Activated naive CD4-positive, alpha-beta T cell treated with anti-CD3 and anti-CD28 coated beads, Interleukin-2, amount 50 U/mL, for 24 hours (primary cell): ENCODE results near the gene SOS1.
"Not testable (repeated sequence)": the region's sequence is repeated elsewhere in the genome, so short reads cannot be mapped to it uniquely, and the experiment has no call there.

Experiments used
- H3K27ac Mint-ChIP-seq: one replicate; pipeline ENCODE4 v1.8.0; 2021; ENCODE audit warnings: mild to moderate bottlenecking, mixed read lengths
- H3K27me3 Mint-ChIP-seq: one replicate; pipeline ENCODE4 v1.8.0; 2021; ENCODE audit warnings: mixed read lengths
- H3K36me3 Mint-ChIP-seq: one replicate; pipeline ENCODE4 v1.8.0; 2021; ENCODE audit warnings: mixed read lengths
- H3K4me1 Mint-ChIP-seq: one replicate; pipeline ENCODE4 v1.8.0; 2021; ENCODE audit warnings: mixed read lengths
- H3K4me3 Mint-ChIP-seq: one replicate; pipeline ENCODE4 v1.8.0; 2021; ENCODE audit warnings: mild to moderate bottlenecking, mixed read lengths
- H3K9me3 Mint-ChIP-seq: one replicate; pipeline ENCODE4 v1.8.0; 2021; ENCODE audit warnings: mixed read lengths

SOS1 gene

GRCh38 chr2:39142904-39143605 is 22.2 kb upstream of the SOS1 start:
- Mint-ChIP-seq H3K36me3 (no peaks in the 10 kb centered on the region), H3K27me3 (no peaks in the 10 kb centered on the region), H3K27ac (no peak overlapping the region), H3K4me3 (no peak overlapping the region), H3K9me3 (no peaks in the 10 kb centered on the region), H3K4me1 (peaks cover 14% of the 10 kb centered on the region)

- H3K4me3 Mint-ChIP-seq: no peak overlapping the region
- H3K9me3 Mint-ChIP-seq: no peaks in the 10 kb centered on the region
- H3K36me3 Mint-ChIP-seq: no peaks in the 10 kb centered on the region
- no peak overlapping the region for H3K27ac Mint-ChIP-seq
- H3K27me3 Mint-ChIP-seq: no peaks in the 10 kb centered on the region
- peaks cover 19% of the 10 kb centered on the region for H3K4me1 Mint-ChIP-seq
Observed at GRCh38 chr2:39141334-39142271, 20.8 kb upstream of the SOS1 start.

DNA sequence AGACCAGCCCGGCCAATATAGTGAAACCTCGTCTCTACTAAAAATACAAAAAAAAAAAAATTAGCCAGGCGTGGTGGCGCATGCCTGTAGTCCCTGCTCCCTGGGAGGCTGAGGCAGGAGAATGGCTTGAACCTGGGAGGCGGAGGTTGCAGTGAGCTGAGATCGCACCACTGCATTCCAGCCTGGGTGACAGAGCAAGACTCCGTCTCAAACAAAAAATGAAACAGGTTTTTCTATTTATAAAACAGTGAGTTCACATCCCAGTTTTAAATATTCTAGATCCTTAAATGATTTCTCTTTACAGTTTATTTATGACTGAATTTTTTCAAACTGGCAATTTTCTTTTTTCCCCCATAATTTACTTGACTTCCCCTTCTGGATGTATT is 20.1 kb upstream of the SOS1 start:
- not testable (repeated sequence) for H3K36me3 Mint-ChIP-seq, H3K27ac Mint-ChIP-seq, H3K9me3 Mint-ChIP-seq, H3K4me3 Mint-ChIP-seq, H3K27me3 Mint-ChIP-seq
- H3K4me1 Mint-ChIP-seq: peaks cover 24% of the 10 kb centered on the region

DNA sequence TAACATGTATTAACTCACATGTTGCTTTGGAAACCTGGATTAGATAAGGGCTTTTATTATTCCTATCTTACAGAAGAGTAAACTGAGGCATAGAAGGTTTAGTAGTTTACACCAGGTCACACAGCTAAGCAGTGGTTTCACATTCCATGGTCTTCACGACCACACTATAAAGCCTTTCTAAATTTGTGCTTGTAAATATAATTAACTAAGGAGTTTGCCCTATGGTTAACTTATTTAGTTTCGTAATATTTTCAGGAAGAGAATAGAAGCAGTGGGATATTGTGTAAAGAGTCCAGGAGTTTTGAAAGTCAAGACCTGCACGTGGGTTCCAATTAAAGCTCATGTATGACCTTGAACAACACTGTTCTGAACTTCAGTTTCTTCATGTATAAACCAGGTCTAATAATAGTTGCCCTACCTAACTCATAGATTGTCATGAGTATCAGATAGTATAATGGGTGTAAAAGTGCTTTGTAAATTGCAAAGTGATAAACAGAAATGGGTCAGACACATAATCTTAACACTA is 19.5 kb upstream of the SOS1 start:
- no peak overlapping the region for H3K27ac Mint-ChIP-seq
- H3K9me3 Mint-ChIP-seq: no peaks in the 10 kb centered on the region
- H3K27me3 Mint-ChIP-seq: no peaks in the 10 kb centered on the region
- H3K4me3 Mint-ChIP-seq: no peak overlapping the region
- H3K36me3 Mint-ChIP-seq: no peaks in the 10 kb centered on the region
- peaks cover 29% of the 10 kb centered on the region for H3K4me1 Mint-ChIP-seq

DNA sequence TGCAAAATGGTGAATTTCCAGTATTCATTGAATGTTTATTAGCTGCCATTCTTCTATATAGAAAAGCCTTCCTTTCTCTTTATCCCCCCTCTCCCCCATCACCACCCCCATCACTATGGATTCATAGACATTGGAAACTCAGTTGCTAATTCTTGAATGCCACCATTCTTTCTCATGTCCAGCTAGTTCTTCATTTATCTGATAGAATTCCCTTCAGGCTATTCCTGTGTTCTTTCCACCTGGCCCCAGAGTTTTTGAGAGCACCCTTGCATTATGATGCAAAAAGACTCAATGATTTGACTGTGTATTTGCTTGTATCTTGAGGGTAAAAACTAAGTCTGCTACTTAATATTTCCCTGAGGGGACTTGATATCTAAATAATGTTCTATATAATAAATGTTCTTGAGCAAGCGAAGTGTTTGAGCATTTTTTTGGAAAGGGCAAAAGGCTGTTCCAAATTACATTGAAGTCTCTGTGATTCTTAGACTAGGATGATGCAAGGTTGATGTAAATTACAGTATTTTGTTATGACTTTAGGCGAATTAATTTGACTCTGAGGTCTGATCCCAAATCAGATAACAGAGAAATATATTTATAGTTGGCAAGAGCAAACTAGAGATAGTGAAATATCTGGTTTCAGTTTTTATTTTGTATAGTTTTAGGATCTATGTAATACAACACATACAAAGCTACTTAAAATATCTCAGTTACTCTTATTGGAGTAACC is 18.8 kb upstream of the SOS1 start:
- Mint-ChIP-seq H3K4me1 (peaks cover 30% of the 10 kb centered on the region), H3K4me3 (no peak overlapping the region), H3K9me3 (no peaks in the 10 kb centered on the region), H3K27ac (peak overlapping the region; percentile 14), H3K36me3 (no peaks in the 10 kb centered on the region), H3K27me3 (no peaks in the 10 kb centered on the region)

DNA sequence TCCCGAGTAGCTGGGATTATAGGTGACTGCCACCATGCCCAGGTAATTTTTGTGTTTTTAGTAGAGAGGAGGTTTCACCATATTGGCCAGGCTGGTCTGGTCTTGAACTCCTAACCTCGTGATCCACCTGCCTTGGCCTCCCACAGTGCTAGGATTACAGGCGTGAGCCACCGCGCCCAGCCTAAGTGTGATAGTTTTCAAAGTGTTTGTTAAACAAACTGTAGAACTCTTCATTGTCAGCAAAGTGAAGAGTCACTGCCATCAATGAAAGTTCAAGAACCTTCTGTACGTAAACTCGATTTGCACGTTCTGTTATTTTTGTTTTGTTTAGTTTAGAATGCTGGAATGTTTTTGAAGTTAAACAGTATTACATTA is 18.0 kb upstream of the SOS1 start:
- Mint-ChIP-seq H3K36me3 (no peaks in the 10 kb centered on the region), H3K27ac (no peak overlapping the region), H3K27me3 (no peaks in the 10 kb centered on the region), H3K9me3 (no peaks in the 10 kb centered on the region), H3K4me1 (peaks cover 35% of the 10 kb centered on the region), H3K4me3 (no peak overlapping the region)

GRCh38 chr2:39138187-39138836 is 17.5 kb upstream of the SOS1 start:
- H3K4me1 Mint-ChIP-seq: peaks cover 38% of the 10 kb centered on the region
- H3K9me3 Mint-ChIP-seq, H3K36me3 Mint-ChIP-seq, H3K4me3 Mint-ChIP-seq, H3K27me3 Mint-ChIP-seq, H3K27ac Mint-ChIP-seq: not testable (repeated sequence)

DNA sequence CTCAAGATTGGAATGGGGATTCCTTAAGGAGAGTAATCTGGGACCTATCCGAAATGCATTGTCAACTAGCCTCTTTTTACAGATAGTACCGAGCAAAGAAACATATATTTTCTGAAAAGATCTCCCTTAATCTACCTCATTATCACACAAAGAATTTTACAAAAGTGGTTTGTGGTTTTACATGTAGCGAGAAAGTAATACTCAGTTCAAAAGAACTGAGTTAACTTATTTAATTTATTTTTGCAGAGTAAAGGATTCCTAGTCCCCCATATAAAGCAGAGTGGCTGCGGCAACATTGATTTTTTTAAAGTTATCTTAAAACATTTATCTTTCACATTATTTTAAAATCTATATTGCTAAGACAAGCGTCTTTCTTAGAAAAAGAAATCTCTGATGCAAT is 15.9 kb upstream of the SOS1 start:
- Mint-ChIP-seq H3K9me3 (no peaks in the 10 kb centered on the region), H3K4me1 (peaks cover 38% of the 10 kb centered on the region), H3K27me3 (no peaks in the 10 kb centered on the region), H3K36me3 (no peaks in the 10 kb centered on the region), H3K4me3 (peak overlapping the region; percentile 52), H3K27ac (peak overlapping the region; percentile 84)

- Mint-ChIP-seq H3K4me1 (peaks cover 45% of the 10 kb centered on the region), H3K27me3 (no peaks in the 10 kb centered on the region), H3K9me3 (no peaks in the 10 kb centered on the region)
Observed at GRCh38 chr2:39135690-39136259, 14.9 kb upstream of the SOS1 start.

GRCh38 chr2:39133215-39133851 is 12.5 kb upstream of the SOS1 start:
- Mint-ChIP-seq H3K36me3 (no peaks in the 10 kb centered on the region), H3K4me1 (peaks cover 54% of the 10 kb centered on the region), H3K4me3 (no peak overlapping the region), H3K27me3 (no peaks in the 10 kb centered on the region), H3K9me3 (no peaks in the 10 kb centered on the region), H3K27ac (peak overlapping the region; percentile 78)

More at GRCh38 chr2:39135690-39136259, 14.9 kb upstream of the SOS1 start:
- Mint-ChIP-seq H3K27ac (peak overlapping the region; percentile 30), H3K36me3 (no peaks in the 10 kb centered on the region), H3K4me3 (peak overlapping the region; percentile 5)

DNA sequence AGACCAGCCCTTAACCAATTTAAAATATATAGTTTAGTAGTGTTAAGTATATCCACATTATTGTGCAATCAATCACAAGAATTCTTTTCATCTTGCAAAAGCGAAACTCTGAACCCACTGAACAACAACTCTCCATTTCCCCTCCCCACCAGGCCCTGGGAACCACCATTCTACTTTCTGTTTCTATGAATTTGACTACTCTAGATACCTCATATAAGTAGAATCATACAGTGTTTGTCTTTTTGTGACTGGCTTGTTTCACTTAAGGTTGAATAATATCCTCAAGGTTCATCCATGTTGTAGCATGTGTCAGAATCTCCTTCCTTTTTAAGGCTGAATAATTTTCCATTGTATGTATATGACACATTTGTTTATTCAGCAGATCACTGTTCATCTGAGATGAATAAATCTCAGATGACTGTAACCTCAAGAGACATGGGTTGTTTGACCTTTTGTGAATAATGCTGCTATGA is 8.1 kb upstream of the SOS1 start:
- no peaks in the 10 kb centered on the region for H3K27me3 Mint-ChIP-seq
- H3K27ac Mint-ChIP-seq: peak overlapping the region; percentile 90
- H3K9me3 Mint-ChIP-seq: no peaks in the 10 kb centered on the region
- H3K36me3 Mint-ChIP-seq: no peaks in the 10 kb centered on the region
- H3K4me1 Mint-ChIP-seq: peaks cover 58% of the 10 kb centered on the region
- H3K4me3 Mint-ChIP-seq: peak overlapping the region; percentile 57

DNA sequence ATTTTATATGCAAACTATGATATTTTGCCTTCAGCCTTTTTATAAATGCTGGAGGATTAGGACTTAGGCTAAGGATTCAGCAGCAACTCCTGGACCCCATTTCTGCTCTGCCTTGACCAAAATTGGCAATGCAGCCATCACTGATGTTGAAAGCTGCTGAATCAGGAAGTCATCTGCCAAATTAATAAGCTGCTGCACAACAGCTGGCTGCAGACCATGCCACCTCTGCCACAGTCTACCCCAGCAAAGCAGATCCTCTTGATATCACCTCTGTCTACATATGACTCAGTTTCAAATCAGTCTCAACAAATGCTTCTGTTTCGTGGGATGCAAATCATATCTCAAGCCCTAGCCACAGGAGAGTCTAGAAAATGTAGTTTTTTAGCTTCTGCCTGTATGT is 7.1 kb upstream of the SOS1 start:
- peaks cover 60% of the 10 kb centered on the region for H3K4me1 Mint-ChIP-seq
- H3K4me3 Mint-ChIP-seq: peak overlapping the region; percentile 59
- no peaks in the 10 kb centered on the region for H3K9me3 Mint-ChIP-seq
- H3K36me3 Mint-ChIP-seq: no peaks in the 10 kb centered on the region
- H3K27ac Mint-ChIP-seq: peak overlapping the region; percentile 87
- H3K27me3 Mint-ChIP-seq: no peaks in the 10 kb centered on the region

DNA sequence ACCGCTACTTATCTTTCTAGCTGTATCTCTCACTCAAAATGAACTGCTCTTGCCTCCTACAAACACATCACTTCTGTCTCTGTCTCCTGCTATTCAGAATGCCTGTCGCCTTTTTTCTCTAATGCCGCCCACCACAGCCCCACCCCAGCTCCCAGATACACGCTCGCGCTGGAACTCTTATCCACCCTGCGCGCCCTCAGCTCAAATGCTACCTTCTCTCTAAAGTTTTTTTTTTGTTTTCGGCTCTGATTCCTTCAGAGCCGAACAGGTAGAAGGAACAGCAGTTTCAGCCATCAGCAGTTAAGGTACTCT is 3.9 kb upstream of the SOS1 start:
- Mint-ChIP-seq H3K4me3 (peak overlapping the region; percentile 95), H3K27me3 (no peaks in the 10 kb centered on the region), H3K36me3 (no peaks in the 10 kb centered on the region), H3K4me1 (peaks cover 54% of the 10 kb centered on the region), H3K9me3 (no peaks in the 10 kb centered on the region), H3K27ac (peak overlapping the region; percentile 99)

GRCh38 chr2:39124000-39124745 is 3.3 kb upstream of the SOS1 start:
- Mint-ChIP-seq H3K9me3 (no peaks in the 10 kb centered on the region), H3K27me3 (no peaks in the 10 kb centered on the region), H3K4me3 (peak overlapping the region; percentile 95), H3K36me3 (no peaks in the 10 kb centered on the region), H3K4me1 (peaks cover 52% of the 10 kb centered on the region), H3K27ac (peak overlapping the region; percentile 99)
